NT2/D1 (cell line): ENCODE measurements around the gene PTGIR.

Experiments used
- YY1 ChIP-seq: IDR thresholded peaks from 2 replicates; pipeline ENCODE4 v1.6.1; 2011; ENCODE audit not compliant: insufficient read length, insufficient read depth
- ZNF274 ChIP-seq: IDR thresholded peaks from 2 replicates; pipeline ENCODE4 v1.6.1; 2011; ENCODE audit warnings: mild to moderate bottlenecking, low read depth, low read length

DNA sequence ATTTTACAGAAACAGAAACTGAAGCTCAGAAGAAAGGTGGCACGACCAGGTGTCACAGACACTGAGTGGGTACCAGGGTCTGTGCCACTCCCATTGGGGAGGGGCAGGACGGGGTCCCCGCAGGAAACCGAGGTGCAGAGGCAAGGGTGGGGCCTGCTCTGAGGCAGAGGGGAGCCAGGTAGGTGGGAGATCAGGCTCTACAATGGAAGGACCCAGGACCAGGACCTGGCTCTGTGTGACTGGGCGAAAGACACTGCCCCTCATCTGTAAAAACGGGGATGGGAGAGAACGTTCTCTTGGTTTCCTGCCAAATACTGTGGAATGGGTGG lies 2.8 kb downstream of the PTGIR start:
- TF ChIP-seq YY1 (no peak), ZNF274 (no peak)
